OCI-LY7 (cell line): ENCODE data around the gene FMO2. TPM values are rescaled to one million over a fixed set of nuclear protein-coding genes. Genes with fewer than 3 reads are reported as not detected.

Experiments used
- BruUV-seq: library from RNA; stranded (reverse); fragments of 400-500 nt; replicated peaks from 2 replicates; lab custom pipeline; 2021; lab: Mats Ljungman, UMichigan
- CTCF ChIA-PET: fragments of 300-600 bp; sonication (Branson Sonifier 250); formaldehyde crosslinking; loops from one replicate; lab custom pipeline; 2022; ENCODE audit warnings: antibody characterized with exemption; ENCODE audit not compliant: unreplicated experiment; lab: Charles Lee
- POLR2A ChIA-PET: fragments of 300-600 bp; sonication (Branson Sonifier 250); formaldehyde crosslinking; loops from one replicate; lab custom pipeline; 2022; ENCODE audit warnings: antibody characterized with exemption; lab: Charles Lee
- DNase-seq: peaks from one replicate; pipeline ENCODE4 v3.0.0-alpha.2; 2015; ENCODE audit warnings: low spot score
- H2AFZ ChIP-seq: fragments of 200-600 bp; sonication (generic), shearing (Covaris generic); 2 replicates; pipeline ENCODE4 v1.6.1; 2014; ENCODE audit warnings: mild to moderate bottlenecking, antibody characterized with exemption, low read length, moderate library complexity
- H3K27ac ChIP-seq: fragments of 200-600 bp; sonication (generic); 2 replicates; pipeline ENCODE4 v1.5.1; 2014; ENCODE audit warnings: mixed run types, low read depth, mild to moderate bottlenecking, moderate library complexity, low read length, inconsistent platforms; ENCODE audit not compliant: poor library complexity, severe bottlenecking
- H3K36me3 ChIP-seq: fragments of 200-600 bp; sonication (generic); 2 replicates; pipeline ENCODE4 v1.6.1; 2014; ENCODE audit warnings: mild to moderate bottlenecking, antibody characterized with exemption, low read length, moderate library complexity, mixed read lengths; ENCODE audit not compliant: insufficient read depth
- H3K4me1 ChIP-seq: fragments of 200-600 bp; sonication (generic); 2 replicates; pipeline ENCODE4 v1.5.1; 2014; ENCODE audit warnings: mild to moderate bottlenecking, low read length; ENCODE audit not compliant: insufficient read depth, poor library complexity, severe bottlenecking
- H3K4me2 ChIP-seq: fragments of 200-600 bp; sonication (generic); 2 replicates; pipeline ENCODE4 v1.6.1; 2014; ENCODE audit warnings: mild to moderate bottlenecking, low read length
- H3K4me3 ChIP-seq: fragments of 200-600 bp; sonication (generic); 2 replicates; pipeline ENCODE4 v1.5.1; 2014; ENCODE audit warnings: mild to moderate bottlenecking, low read depth, low read length; ENCODE audit not compliant: poor library complexity, severe bottlenecking
- H3K79me2 ChIP-seq: fragments of 200-600 bp; sonication (generic); 2 replicates; pipeline ENCODE4 v1.6.1; 2016; ENCODE audit warnings: low read depth, mild to moderate bottlenecking, low read length, moderate library complexity, mixed read lengths; ENCODE audit not compliant: insufficient read depth
- H3K9me2 ChIP-seq: fragments of 200-600 bp; sonication (generic); 2 replicates; pipeline ENCODE4 v1.6.1; 2016; ENCODE audit warnings: mild to moderate bottlenecking, low read length, mixed read lengths; ENCODE audit not compliant: insufficient read depth
- H3K9me3 ChIP-seq: fragments of 200-600 bp; sonication (generic); 2 replicates; pipeline ENCODE4 v1.6.1; 2014; ENCODE audit warnings: mild to moderate bottlenecking, mixed run types, low read length, mixed read lengths
- H4K20me1 ChIP-seq: fragments of 200-600 bp; sonication (generic); 2 replicates; pipeline ENCODE4 v1.6.1; 2014; ENCODE audit warnings: mild to moderate bottlenecking, antibody characterized with exemption, low read length, moderate library complexity, mixed read lengths; ENCODE audit not compliant: insufficient read depth
- CTCF ChIP-seq: fragments of 200-600 bp; sonication (generic); conservative IDR thresholded peaks from 2 replicates; pipeline ENCODE4 v1.5.1; 2014; ENCODE audit warnings: mild to moderate bottlenecking, antibody characterized with exemption, low read length, moderate library complexity, mixed read lengths
- EZH2phosphoT487 ChIP-seq: fragments of 200-600 bp; sonication (generic); IDR thresholded peaks from 2 replicates; pipeline ENCODE4 v1.6.1; 2018; ENCODE audit warnings: low read depth, borderline replicate concordance, mild to moderate bottlenecking, mixed run types, antibody characterized with exemption, low read length, moderate library complexity, mixed read lengths
- intact Hi-C: fragments of 100-400 bp; cut with micrococcal nuclease; formaldehyde crosslinking; loops from one replicate; pipeline ENCODE4 v1.10.0; 2022; ENCODE audit not compliant: unreplicated experiment
- total RNA-seq, 2 experiments: library from RNA; depleted of rRNA in 1 of 2; stranded (reverse); fragments of >200 nt in 1 of 2; shearing (Covaris generic) in 1 of 2; gene quantifications; 2 replicates each; pipeline ENCODE4 v1.2.3, GENCODE V29; 2014 to 2022

FMO2 gene
- total RNA-seq, 2 experiments from 2014 or later, result not detected

- DNase-seq, result no peak
- H3K9me3 ChIP-seq, result no peaks in the 10 kb centered on the region
- H3K36me3 ChIP-seq, result no peaks in the 10 kb centered on the region; the same call in 1 of the 2 replicates
- no TSS peak for BruUV-seq
- no peaks in the 10 kb centered on the region for H3K79me2 ChIP-seq
- peaks cover 50% of the 10 kb centered on the region for H3K4me1 ChIP-seq
- H4K20me1 ChIP-seq, result no peaks in the 10 kb centered on the region
- ChIA-PET POLR2A (interaction anchor here (0.5 to 1.0 kb wide), 6 partner anchors 10 to 521 kb away, joined by 3 to 4 read pairs (median 3); partner anchors contain the start of gene FMO4), CTCF (interaction anchor here (0.8 kb wide), 1 partner anchor 56 kb away, joined by 4 read pairs; no protein-coding TSS in a partner anchor)
- no peak overlapping the region for H3K27ac ChIP-seq
- H3K4me3 ChIP-seq, result no peak overlapping the region
- no peak for TF ChIP-seq CTCF
- TF ChIP-seq EZH2phosphoT487, result no peak
- intact Hi-C loops, result no loop called here
- no peak overlapping the region for H3K4me2 ChIP-seq
- no peak overlapping the region for H2AFZ ChIP-seq
- no peaks in the 10 kb centered on the region for H3K9me2 ChIP-seq
These were observed 72.0 kb downstream of the FMO2 start for GRCh38 chr1:171256940-171257606.

- DNase-seq, result no peak
- POLR2A ChIA-PET, result interaction anchor here (0.5 to 1.2 kb wide), 4 partner anchors 22 to 521 kb away, joined by 3 to 4 read pairs (median 4); partner anchors contain the start of gene FMO4
- intact Hi-C loops, result no loop called here
- TF ChIP-seq CTCF, result no peak
- TF ChIP-seq EZH2phosphoT487, result no peak
- Histone ChIP-seq H3K4me1 (peaks cover 45% of the 10 kb centered on the region), H3K27ac (no peak overlapping the region), H3K79me2 (no peaks in the 10 kb centered on the region), H4K20me1 (no peaks in the 10 kb centered on the region), H3K36me3 (no peaks in the 10 kb centered on the region; the same call in 1 of the 2 replicates), H3K9me3 (no peaks in the 10 kb centered on the region), H2AFZ (no peak overlapping the region), H3K9me2 (no peaks in the 10 kb centered on the region), H3K4me3 (no peak overlapping the region), H3K4me2 (no peak overlapping the region)
- BruUV-seq, result no TSS peak
- CTCF ChIA-PET, result interaction anchor here (0.8 kb wide), 1 partner anchor 55 kb away, joined by 4 read pairs; no protein-coding TSS in a partner anchor
These were observed 72.5 kb downstream of the FMO2 start for GRCh38 chr1:171257607-171258076.

GRCh38 chr1:171258429-171258828 lies 73.3 kb downstream of the FMO2 start:
- ChIA-PET CTCF (no interaction called here), POLR2A (interaction anchor here (0.7 to 1.6 kb wide), 5 partner anchors 15 to 30 kb away, joined by 3 to 4 read pairs (median 4); no protein-coding TSS in a partner anchor)
- Histone ChIP-seq H3K4me1 (peaks cover 37% of the 10 kb centered on the region), H3K79me2 (no peaks in the 10 kb centered on the region), H3K36me3 (no peaks in the 10 kb centered on the region; the same call in 1 of the 2 replicates), H3K27ac (no peak overlapping the region), H3K9me3 (no peaks in the 10 kb centered on the region), H3K9me2 (no peaks in the 10 kb centered on the region), H2AFZ (no peak overlapping the region), H3K4me3 (no peak overlapping the region), H4K20me1 (no peaks in the 10 kb centered on the region), H3K4me2 (no peak overlapping the region)
- intact Hi-C loops, result no loop called here
- no TSS peak for BruUV-seq
- TF ChIP-seq EZH2phosphoT487, result no peak
- TF ChIP-seq CTCF, result no peak
- no peak for DNase-seq
